Fibroblast of skin of abdomen (primary cell): ENCODE measurements around the gene OR2T35.

ENCODE experiments used
- DNase-seq: peaks from one replicate; pipeline ENCODE4 v3.0.0-alpha.2; 2013

The OR2T35 gene

GRCh38 chr1:248625971-248626370 is 19.1 kb downstream of the OR2T35 start:
- DNase-seq = no peak

DNA sequence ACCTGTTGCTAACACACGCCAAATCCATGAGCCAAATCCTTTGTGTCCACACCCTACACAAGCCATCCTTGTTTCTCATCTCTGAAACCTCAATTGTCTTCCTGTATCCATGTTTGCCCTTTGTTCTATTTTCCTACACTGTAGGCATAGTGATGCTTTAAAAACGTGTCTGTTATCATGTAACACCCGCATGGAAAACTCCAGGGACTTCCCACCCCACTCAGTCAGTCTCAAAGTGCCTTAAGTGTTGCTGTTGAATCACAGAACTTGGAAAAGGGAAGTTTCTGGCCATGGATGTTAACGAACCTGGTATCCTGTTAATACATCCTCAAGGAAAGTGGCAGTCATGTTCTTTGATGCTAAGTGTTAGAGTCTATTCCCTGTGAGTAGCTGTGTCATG is 19.9 kb downstream of the OR2T35 start:
- no peak for DNase-seq

GRCh38 chr1:248622570-248623001 is 22.5 kb downstream of the OR2T35 start:
- DNase-seq = no peak

DNA sequence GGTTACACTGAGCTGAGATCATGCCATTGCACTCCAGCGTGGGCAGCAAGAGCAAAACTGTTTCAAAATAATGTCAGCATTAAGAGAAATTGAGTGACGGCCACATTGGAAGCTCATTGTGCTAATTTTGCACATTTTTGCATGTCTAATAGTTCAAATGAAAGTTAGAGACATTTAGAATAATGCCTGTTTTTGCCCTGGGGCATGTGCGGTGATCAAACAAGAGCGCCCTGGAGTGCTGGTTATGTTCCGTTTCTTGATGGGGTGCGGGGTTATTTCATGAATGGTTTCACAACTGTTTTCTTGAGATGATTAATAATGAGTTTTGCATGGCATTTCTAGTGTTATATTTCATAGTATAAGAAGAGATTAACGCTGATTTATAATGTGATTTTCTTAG is 23.3 kb downstream of the OR2T35 start:
- no peak for DNase-seq

DNA sequence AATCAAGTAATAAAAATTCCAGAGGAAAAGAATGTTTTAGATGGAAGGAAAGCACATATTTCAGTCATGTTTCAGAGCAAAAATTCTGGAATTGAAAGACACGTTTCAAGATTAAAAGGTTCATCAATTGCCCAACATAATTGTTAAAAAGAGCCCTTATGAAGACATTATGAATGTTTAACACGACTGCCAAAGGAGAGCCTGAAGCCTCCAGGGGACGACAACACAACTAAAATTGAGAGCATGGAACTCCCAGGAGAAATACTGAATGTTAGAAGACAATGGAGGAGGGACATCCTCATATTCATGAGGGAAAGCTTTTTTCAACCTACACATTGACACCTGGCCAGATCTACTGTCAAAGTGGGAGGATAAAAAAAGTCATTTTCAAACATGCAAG is 26.2 kb downstream of the OR2T35 start:
- DNase-seq = no peak

DNA sequence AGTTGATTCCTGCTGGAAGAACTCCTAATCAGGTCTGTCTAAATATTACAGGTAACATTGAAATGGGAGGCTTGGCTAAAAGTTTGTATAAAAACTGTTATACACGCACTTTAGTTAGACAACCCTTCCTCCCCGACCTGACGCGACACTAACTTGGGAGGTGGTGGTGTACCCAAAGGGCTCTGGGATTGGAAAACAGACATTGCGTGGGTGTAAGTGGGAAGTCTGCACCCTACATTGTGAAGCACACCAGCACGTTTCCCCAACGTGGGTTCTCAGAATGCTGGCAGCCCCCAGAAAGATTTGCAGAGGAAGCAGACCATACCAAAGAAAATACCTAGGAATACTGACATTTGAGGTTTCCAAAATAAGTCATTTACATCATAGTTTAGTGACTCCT is 27.0 kb downstream of the OR2T35 start:
- no peak for DNase-seq

DNA sequence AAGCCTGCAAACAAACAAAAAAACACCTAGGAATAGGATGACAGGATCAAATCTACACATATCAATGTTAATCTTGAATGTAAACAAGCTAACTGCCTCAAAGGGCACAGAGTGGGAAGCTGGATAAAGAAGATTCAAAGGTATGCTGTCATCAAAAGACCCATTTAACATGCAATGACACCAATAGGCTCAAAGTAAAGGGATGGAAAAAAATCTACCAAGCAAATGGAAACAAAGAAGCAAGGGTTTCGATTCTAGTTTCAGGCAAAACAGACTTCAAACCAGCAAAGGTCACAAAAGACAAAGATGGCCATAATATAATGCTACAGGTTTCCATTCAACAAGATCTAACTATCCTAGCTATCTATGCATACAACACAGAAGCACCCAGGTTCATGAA is 31.3 kb downstream of the OR2T35 start:
- DNase-seq = no peak

- DNase-seq = no peak
Observed at GRCh38 chr1:248611883-248612414, 33.1 kb downstream of the OR2T35 start.

GRCh38 chr1:248610301-248610700 is 34.8 kb downstream of the OR2T35 start:
- no peak for DNase-seq

- no peak for DNase-seq
Observed at GRCh38 chr1:248599396-248599795, 45.7 kb downstream of the OR2T35 start.

DNA sequence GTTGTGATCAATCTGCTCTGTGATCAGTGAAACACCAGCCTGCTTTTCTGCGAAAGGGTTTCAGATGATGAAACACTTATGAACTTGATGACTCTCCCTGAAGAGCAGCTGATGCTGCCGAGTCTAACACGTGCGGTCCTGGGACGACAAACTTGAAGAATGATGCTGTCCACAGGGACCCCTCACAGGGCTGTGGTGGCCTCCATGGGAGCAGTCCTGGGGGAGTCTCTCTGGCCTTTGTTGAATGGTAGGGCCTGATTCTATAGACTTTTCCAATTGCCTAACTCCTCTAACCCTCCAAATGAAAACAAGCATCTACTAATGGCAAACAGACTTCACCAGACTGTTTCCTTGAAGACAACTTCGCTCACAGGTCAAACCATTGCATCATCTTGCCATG is 47.5 kb downstream of the OR2T35 start, which contains the start of gene OR2T10:
OR2T10 (minus strand) TSS at position 112 of the 400 bp plus-strand sequence. CDS start 3,932 bp downstream, outside the sequence.
- no peak for DNase-seq

DNA sequence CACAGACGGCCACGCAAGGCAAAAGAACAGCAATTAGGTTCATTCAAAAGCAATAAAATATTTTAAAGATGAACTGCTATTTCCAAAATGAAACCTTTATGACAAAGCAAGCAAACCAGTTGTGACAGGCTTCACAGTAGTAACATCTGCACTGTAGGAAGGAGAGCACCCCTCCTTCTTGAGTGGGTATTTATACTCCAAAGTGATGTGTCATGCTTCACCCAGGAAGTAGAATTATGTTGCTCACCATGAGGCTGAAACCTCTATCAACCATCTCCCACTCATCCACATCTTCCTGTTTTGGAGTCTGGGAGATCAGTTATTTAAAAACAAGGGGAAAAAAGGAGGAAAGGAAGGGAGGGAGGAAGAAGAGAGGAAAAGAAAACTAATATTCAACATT is 48.5 kb downstream of the OR2T35 start:
- no peak for DNase-seq

DNA sequence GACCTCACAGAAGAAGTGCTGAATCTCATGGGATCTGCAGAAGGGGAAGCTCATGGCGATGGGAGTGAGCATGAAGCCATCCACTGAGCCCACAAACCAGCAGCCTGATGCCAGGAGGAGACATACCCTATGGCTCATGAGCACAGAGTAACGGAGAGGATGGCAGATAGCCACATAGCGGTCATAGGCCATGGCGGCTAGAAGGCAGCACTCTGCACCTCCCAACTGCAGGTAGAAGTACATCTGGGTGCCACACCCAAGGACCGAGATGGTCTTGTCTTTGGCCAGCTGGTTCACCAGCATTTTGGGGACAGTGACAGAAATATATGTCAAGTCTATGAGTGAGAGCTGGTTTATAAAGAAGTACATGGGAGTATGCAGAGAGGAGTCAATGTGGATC is 51.9 kb downstream of the OR2T35 start:
- no peak for DNase-seq

DNA sequence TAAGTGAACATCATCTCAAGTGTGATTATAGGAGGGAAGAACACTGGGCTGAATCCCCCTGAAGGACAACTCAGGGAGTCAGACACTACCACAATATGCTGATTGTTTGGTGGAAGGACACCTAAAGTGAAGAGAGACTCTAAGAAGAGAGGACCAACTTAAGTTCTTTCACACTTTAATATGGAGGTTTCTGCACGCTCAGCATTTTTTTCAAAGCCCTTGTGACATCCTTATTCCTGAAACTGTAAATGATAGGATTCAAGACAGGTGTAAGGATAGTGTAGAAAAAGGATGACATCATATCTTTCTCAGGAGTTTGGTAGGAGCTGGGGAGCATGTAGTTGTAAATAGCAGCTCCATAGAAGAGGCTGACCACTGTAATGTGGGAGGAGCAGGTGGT is 52.4 kb downstream of the OR2T35 start:
- no peak for DNase-seq

- DNase-seq = no peak
Observed at GRCh38 chr1:248590055-248590454, 55.0 kb downstream of the OR2T35 start.

GRCh38 chr1:248589334-248589733 is 55.7 kb downstream of the OR2T35 start:
- no peak for DNase-seq
